Measurements from ENCODE around the gene SDK2.

The SDK2 gene

DNA sequence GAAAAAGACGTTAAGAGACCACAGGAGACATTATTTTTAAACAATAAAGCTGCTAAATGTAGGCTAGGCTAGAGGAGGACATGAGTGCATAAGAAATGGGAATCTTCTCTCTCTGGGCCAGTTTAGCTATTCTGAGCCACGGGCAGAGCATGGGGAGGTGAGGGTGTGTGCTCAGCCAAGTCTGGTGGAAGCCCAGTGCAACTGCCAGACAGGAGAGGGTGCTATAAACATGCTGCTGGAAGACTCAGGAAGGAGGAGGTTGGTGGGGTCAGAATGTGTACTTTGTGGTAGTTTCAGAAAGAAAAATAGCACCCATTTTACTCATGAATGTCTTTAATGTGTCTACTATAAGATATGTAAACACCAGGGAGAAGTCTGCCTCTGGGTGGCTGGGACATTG is 5.9 kb upstream of the SDK2 start:
- Histone ChIP-seq H3K27me3 (ENCODE audit: insufficient read depth, low read length) (peaks cover 44% of the 10 kb centered on the region), H3K9me3 (ENCODE audit: insufficient read depth, low read depth, low read length) (peaks cover 4% of the 10 kb centered on the region; the same call in 1 of the 2 replicates), H3K9ac (ENCODE audit: low read depth, low read length) (no peak overlapping the region), H3K36me3 (ENCODE audit: insufficient read depth, low read depth, low read length) (no peaks in the 10 kb centered on the region), H3K27ac (ENCODE audit: low read length) (no peak overlapping the region), H3K4me3 (ENCODE audit: low read length) (no peak overlapping the region), H3K4me1 (ENCODE audit: insufficient read depth, low read length) (no peaks in the 10 kb centered on the region)

DNA sequence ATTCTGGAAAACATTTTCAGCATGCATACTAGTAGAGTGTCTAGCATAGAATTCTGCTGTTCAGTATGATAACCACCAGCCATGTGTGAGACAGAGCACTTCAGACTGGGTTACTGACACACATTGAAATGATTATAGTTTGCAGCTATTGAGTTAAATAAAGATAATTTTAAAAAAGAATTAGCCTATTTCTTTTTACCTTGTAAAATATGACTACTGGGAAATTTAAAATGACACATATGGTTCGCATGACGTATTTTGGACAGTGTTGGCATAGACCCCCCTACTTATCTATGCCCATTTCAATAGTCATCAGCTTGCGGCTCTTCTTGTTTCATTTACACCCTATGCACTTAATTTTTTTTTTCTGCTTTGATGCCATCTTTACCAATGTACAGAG is 4.7 kb upstream of the SDK2 start:
- Histone ChIP-seq H3K9me3 (ENCODE audit: insufficient read depth, low read depth, low read length) (peaks cover 2% of the 10 kb centered on the region; the same call in 1 of the 2 replicates), H3K4me3 (ENCODE audit: low read length) (no peak overlapping the region), H3K27ac (ENCODE audit: low read length) (no peak overlapping the region), H3K9ac (ENCODE audit: low read depth, low read length) (no peak overlapping the region), H3K4me1 (ENCODE audit: insufficient read depth, low read length) (no peaks in the 10 kb centered on the region), H3K36me3 (ENCODE audit: insufficient read depth, low read depth, low read length) (no peaks in the 10 kb centered on the region), H3K27me3 (ENCODE audit: insufficient read depth, low read length) (peaks cover 49% of the 10 kb centered on the region)

DNA sequence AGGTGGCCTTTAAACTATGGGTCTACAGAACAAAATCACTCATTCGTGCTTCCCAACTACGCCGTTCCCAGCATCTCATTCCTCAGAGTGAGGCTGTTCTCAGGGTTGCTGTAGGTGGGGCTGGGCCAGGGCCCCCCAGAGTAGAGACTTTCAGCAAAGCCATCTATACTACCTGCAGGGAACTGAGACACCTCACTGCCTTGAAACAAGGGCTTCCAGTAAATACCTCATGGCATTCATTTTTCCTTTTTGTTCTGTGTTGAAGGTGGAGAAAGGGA is 4.2 kb upstream of the SDK2 start:
- no peak overlapping the region for H3K27ac ChIP-seq (ENCODE audit: low read length)
- H3K4me1 ChIP-seq (ENCODE audit: insufficient read depth, low read length) = no peaks in the 10 kb centered on the region
- no peak overlapping the region for H3K4me3 ChIP-seq (ENCODE audit: low read length)
- no peak overlapping the region for H3K9ac ChIP-seq (ENCODE audit: low read depth, low read length)
- no peaks in the 10 kb centered on the region for H3K36me3 ChIP-seq (ENCODE audit: insufficient read depth, low read depth, low read length)
- no peaks in the 10 kb centered on the region for H3K9me3 ChIP-seq (ENCODE audit: insufficient read depth, low read depth, low read length)
- peaks cover 54% of the 10 kb centered on the region for H3K27me3 ChIP-seq (ENCODE audit: insufficient read depth, low read length)

DNA sequence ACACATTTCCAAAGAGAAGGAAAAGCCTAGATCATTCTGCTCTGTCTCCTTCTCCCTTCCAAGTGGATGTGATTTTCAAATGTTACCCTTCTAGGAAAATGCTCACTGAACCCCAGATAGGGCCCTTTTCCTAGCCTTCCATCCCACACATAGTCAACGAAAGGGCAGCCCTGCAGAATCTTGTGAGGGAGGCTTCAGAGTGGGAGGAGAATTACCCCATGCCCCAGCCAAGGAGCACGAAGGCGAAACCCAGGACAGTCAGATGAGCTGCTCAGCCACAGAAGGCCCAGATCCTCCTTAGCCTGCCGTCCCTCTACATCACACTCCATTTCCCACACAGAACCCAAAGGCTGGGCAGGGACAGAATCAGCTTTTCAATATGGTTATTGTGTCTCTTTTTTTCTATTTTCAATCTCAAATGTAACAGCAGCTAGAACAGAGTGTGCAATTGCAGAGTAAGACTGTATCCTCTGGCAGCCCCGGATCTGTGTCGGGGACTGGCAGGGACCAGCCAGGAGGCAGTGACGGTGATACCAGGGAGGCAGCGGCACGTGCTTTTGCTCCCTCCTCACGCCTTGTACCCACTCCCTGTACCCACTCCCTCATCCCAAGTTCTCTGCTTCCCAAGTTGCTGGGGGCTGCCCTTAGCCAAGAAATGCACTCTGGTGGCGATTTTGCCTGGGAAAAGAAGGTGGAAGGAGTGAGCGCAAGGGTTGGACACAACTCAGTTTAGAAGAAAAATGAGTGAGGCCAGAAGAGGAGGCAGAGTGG is 3.7 kb upstream of the SDK2 start:
- Histone ChIP-seq H3K9me3 (ENCODE audit: insufficient read depth, low read depth, low read length) (no peaks in the 10 kb centered on the region), H3K27me3 (ENCODE audit: insufficient read depth, low read length) (peaks cover 60% of the 10 kb centered on the region), H3K27ac (ENCODE audit: low read length) (no peak overlapping the region), H3K4me3 (ENCODE audit: low read length) (no peak overlapping the region), H3K9ac (ENCODE audit: low read depth, low read length) (no peak overlapping the region), H3K4me1 (ENCODE audit: insufficient read depth, low read length) (no peaks in the 10 kb centered on the region), H3K36me3 (ENCODE audit: insufficient read depth, low read depth, low read length) (no peaks in the 10 kb centered on the region)

DNA sequence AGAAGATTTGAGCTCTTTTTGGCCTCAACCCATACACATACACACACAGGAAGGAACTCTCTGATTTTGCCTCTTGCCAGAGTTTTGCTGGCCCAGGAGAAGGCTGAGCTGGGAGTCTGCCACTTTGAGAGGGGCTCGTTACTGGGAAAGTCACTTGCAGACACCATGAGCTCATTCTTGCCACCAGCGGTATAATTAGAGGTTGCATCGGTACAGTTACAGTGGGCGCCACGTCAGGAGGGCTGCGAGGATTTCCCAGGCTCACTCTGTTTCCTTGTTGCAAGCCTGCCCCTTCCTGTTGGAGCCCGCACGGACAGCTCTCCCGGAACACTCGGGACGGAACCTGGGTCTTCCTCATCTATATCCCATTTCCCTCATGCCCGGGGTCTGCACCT is 3.1 kb upstream of the SDK2 start:
- Histone ChIP-seq H3K9ac (ENCODE audit: low read depth, low read length) (no peak overlapping the region), H3K36me3 (ENCODE audit: insufficient read depth, low read depth, low read length) (no peaks in the 10 kb centered on the region), H3K9me3 (ENCODE audit: insufficient read depth, low read depth, low read length) (no peaks in the 10 kb centered on the region), H3K27me3 (ENCODE audit: insufficient read depth, low read length) (peaks cover 66% of the 10 kb centered on the region), H3K4me3 (ENCODE audit: low read length) (no peak overlapping the region), H3K4me1 (ENCODE audit: insufficient read depth, low read length) (0 out of 2 replicates have a peak, but pooled peaks cover 2% of the 10 kb centered on the region), H3K27ac (ENCODE audit: low read length) (no peak overlapping the region)

DNA sequence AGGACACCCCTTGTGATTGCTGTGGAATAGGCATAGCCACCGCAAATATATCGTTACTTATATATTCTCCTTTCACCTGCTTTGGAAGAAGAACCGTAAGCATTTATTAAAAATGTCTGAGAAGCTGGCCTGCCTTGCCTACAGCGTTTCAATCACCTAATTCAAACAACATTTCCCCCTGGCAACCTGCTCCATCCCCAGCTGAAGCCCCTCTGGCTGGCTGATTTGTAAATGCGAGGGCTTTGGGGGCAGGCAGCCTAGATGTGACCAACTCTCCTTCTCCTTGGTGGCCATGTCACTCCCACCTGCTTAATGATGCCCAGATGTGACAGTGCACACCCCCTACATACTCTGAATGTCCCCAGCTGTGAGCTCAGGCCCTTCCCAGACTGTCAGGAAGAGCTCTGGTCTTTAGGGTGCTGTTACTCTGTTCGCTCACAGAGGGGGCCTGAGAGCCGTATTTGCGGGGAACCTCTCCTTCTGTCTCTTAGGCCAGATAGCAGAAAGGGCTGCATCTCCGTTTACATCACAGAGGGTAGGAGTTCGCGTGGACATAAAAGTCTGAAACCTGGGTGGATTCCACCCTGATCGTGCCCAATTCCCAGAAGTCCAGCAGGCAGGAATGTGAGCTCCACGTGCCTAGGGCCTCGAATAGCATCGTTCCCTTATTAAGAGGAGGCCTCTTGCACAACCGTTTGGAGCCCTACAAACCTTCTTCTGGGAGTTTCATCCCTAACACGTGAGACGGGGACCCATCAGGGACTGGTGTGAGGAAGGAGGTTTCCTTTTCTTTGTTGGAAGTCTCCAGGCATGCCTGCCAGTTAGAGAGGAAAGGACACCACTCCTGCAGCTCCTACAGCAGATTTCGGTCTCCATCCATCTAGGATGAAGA is 2.4 kb upstream of the SDK2 start:
- no peaks in the 10 kb centered on the region for H3K36me3 ChIP-seq (ENCODE audit: insufficient read depth, low read depth, low read length)
- peaks cover 7% of the 10 kb centered on the region; the same call in 1 of the 2 replicates for H3K4me1 ChIP-seq (ENCODE audit: insufficient read depth, low read length)
- H3K9me3 ChIP-seq (ENCODE audit: insufficient read depth, low read depth, low read length) = no peaks in the 10 kb centered on the region
- H3K9ac ChIP-seq (ENCODE audit: low read depth, low read length) = no peak overlapping the region
- H3K4me3 ChIP-seq (ENCODE audit: low read length) = no peak overlapping the region
- H3K27ac ChIP-seq (ENCODE audit: low read length) = no peak overlapping the region
- peaks cover 73% of the 10 kb centered on the region for H3K27me3 ChIP-seq (ENCODE audit: insufficient read depth, low read length)

DNA sequence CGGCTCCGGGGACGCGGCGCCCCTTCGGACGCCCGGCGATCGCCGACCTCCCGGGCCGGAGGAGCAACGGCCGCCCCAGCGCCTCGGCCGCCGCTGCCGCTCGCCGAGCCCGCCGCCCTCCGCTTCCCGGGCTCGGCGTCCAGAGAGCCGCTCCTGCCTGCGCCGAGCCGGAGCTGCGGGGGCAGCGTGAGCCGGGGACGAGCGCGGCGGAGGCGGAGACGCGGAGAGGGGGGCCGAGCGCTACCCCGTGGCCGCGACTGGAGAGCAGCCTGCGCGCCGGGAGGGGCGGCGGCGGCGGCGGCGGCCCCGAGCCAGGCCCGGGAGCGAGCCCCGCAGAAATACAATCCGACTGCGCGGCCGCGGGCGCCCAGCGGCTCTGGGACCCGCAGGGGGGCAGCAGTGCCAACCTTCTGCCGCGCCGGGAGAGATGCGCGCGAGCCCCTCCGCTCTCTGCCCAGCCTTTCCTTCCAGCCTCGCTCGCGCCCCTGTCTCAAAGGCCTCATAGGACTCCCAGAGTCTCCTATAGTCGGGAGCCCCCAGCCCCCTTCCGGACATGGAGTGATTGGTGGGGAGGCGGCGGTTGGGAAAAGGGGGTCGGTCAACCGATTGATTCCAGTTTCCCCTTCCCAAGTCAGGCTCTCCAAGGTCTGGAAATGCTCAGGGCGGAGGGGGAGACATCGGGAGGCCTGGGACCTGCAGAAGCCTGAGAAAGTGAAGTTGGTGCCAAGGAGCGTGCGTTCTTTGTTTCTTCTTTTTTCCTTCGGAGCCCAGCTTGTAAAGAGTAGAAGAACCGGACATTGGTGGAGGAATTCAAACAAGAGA is 1.0 kb upstream of the SDK2 start:
- H3K27ac ChIP-seq (ENCODE audit: low read length) = no peak overlapping the region
- H3K36me3 ChIP-seq (ENCODE audit: insufficient read depth, low read depth, low read length) = no peaks in the 10 kb centered on the region
- H3K27me3 ChIP-seq (ENCODE audit: insufficient read depth, low read length) = peaks cover 82% of the 10 kb centered on the region
- peaks cover 9% of the 10 kb centered on the region for H3K4me1 ChIP-seq (ENCODE audit: insufficient read depth, low read length)
- H3K9me3 ChIP-seq (ENCODE audit: insufficient read depth, low read depth, low read length) = no peaks in the 10 kb centered on the region
- peak overlapping the region; percentile 81 for H3K4me3 ChIP-seq (ENCODE audit: low read length)
- H3K9ac ChIP-seq (ENCODE audit: low read depth, low read length) = peak overlapping the region; percentile 56; the same call in 1 of the 2 replicates

DNA sequence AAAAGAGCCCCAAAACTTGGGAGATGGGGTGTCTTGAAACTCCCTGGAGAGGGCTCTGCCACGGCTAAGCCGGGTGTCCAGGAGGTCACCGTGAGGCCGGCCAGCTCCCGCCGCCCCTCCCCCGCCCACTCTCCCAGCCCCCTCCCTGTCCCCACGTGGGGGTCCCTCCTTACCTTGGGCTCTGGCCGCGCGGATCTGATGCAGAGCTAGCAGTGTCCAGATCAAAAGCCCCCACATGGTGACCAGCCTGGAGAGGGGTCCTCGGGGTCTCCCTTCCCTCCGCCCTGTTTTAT is 447 bp downstream of the SDK2 start:
- Histone ChIP-seq H3K4me1 (ENCODE audit: insufficient read depth, low read length) (peaks cover 9% of the 10 kb centered on the region), H3K4me3 (ENCODE audit: low read length) (peak overlapping the region; percentile 81), H3K9ac (ENCODE audit: low read depth, low read length) (peak overlapping the region; percentile 63; the same call in 1 of the 2 replicates), H3K27me3 (ENCODE audit: insufficient read depth, low read length) (peaks cover 74% of the 10 kb centered on the region), H3K27ac (ENCODE audit: low read length) (no peak overlapping the region), H3K9me3 (ENCODE audit: insufficient read depth, low read depth, low read length) (no peaks in the 10 kb centered on the region), H3K36me3 (ENCODE audit: insufficient read depth, low read depth, low read length) (no peaks in the 10 kb centered on the region)

DNA sequence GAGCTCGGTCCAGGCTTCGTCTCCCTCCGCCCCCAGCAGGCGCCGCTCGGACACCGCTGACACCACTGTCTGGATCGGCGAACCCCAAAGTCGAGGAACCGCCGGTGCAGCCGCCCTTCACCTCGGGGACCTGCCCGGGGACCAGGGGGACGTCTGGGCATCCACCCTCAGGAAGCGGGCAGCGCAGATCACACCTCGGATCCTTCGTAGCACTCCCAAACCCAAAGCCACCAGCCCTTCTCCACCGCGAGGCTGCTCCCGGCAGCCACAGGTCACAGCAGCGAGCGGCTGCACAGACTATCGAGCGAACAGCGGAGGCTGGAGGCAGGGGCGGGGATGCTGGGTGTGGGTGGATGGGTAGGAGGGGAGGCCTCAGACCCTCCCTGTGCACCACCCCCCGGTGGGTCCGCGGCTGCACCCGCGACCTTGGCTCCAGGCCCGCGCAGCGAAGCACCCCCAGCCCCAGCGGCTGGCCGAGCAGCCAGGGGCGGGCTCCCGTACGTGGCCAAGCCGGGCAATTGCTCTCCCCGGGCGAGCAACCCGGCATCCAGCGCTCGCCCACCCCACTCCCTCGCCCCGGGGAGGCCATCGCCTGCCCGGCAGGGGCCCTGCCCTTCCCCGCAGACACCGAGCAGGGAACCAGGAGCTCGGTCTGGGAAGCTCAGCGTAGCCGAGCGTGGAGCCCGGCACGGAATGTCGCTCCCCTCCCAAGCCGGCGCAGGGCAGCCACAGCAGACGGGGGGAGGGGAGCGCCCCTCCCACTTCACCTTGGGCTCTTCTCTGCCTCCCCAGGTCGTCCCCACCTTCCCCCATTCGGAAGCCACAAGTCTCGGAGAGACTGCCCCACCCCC is 1.0 kb downstream of the SDK2 start:
- H3K27ac ChIP-seq (ENCODE audit: low read length) = no peak overlapping the region
- H3K9me3 ChIP-seq (ENCODE audit: insufficient read depth, low read depth, low read length) = no peaks in the 10 kb centered on the region
- H3K4me1 ChIP-seq (ENCODE audit: insufficient read depth, low read length) = peaks cover 9% of the 10 kb centered on the region
- peak overlapping the region; percentile 64; the same call in 1 of the 2 replicates for H3K9ac ChIP-seq (ENCODE audit: low read depth, low read length)
- H3K4me3 ChIP-seq (ENCODE audit: low read length) = peak overlapping the region; percentile 81
- H3K36me3 ChIP-seq (ENCODE audit: insufficient read depth, low read depth, low read length) = no peaks in the 10 kb centered on the region
- H3K27me3 ChIP-seq (ENCODE audit: insufficient read depth, low read length) = peaks cover 68% of the 10 kb centered on the region

DNA sequence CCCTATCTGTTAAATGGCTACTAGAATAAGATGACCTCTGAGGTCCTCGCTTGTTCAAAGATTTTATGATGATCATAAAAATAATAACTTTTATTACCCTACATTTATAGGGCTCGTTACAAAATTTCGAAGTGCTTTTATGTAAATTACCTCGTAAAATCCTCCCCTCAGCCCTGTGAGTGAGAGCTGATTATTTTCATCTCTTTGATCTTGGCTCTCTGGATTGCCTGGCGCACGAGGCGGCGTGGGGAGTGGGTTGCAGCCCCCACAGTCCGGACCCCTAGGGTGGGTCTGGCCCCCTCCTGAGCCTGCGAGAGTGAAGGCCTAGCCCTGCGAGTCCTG is 1.6 kb downstream of the SDK2 start:
- Histone ChIP-seq H3K4me1 (ENCODE audit: insufficient read depth, low read length) (peaks cover 9% of the 10 kb centered on the region), H3K9me3 (ENCODE audit: insufficient read depth, low read depth, low read length) (no peaks in the 10 kb centered on the region), H3K36me3 (ENCODE audit: insufficient read depth, low read depth, low read length) (no peaks in the 10 kb centered on the region), H3K27me3 (ENCODE audit: insufficient read depth, low read length) (peaks cover 62% of the 10 kb centered on the region), H3K27ac (ENCODE audit: low read length) (no peak overlapping the region), H3K4me3 (ENCODE audit: low read length) (peak overlapping the region; percentile 81), H3K9ac (ENCODE audit: low read depth, low read length) (0 out of 2 replicates have a peak overlapping the region, but pooled peaks have one; percentile 64)
